IPS DF 6.9 (cell line): Measurements from ENCODE around the gene SLC2A10.

ENCODE experiments used
- DNase-seq: peaks from one replicate; pipeline ENCODE4 v3.0.0-alpha.2; 2013; ENCODE audit warnings: low read depth, low spot score
- H3K27ac ChIP-seq: one replicate; pipeline ENCODE4 v1.5.1; 2013; ENCODE audit warnings: low read length, control low read depth
- H3K27me3 ChIP-seq: 2 replicates; pipeline ENCODE4 v1.6.1; 2013; ENCODE audit warnings: mild to moderate bottlenecking, low read length; ENCODE audit not compliant: control insufficient read depth, insufficient read depth
- H3K36me3 ChIP-seq: 2 replicates; pipeline ENCODE4 v1.6.1; 2013; ENCODE audit warnings: low read length; ENCODE audit not compliant: control insufficient read depth, insufficient read depth
- H3K4me1 ChIP-seq: 2 replicates; pipeline ENCODE4 v1.6.1; 2013; ENCODE audit warnings: low read length; ENCODE audit not compliant: control insufficient read depth, insufficient read depth
- H3K4me3 ChIP-seq: 2 replicates; pipeline ENCODE4 v1.5.1; 2013; ENCODE audit warnings: mild to moderate bottlenecking, low read length
- H3K9me3 ChIP-seq: 2 replicates; pipeline ENCODE4 v1.6.1; 2013; ENCODE audit warnings: low read length, inconsistent platforms; ENCODE audit not compliant: control insufficient read depth, insufficient read depth
- WGBS: extraction: QIAGEN DNeasy Blood & Tissue Kit; methylation state at CpG from one replicate; pipeline ENCODE4 v1.1.7; 2013; ENCODE audit warnings: mixed read lengths, missing lambda C conversion rate; ENCODE audit not compliant: insufficient read length, insufficient coverage; 5-methylcytosine and 5-hydroxymethylcytosine counted together

SLC2A10 gene

GRCh38 chr20:46717818-46718541 lies 8.5 kb downstream of the SLC2A10 start:
- H3K4me3 ChIP-seq, result no peak overlapping the region
- DNase-seq, result no peak
- H3K27ac ChIP-seq, result no peak overlapping the region
- no peaks in the 10 kb centered on the region for H3K36me3 ChIP-seq
- 0 out of 2 replicates have a peak, but pooled peaks cover 1% of the 10 kb centered on the region for H3K4me1 ChIP-seq
- no CpG with 5 or more reads among the region's 9 CpGs for WGBS
- no peaks in the 10 kb centered on the region; the same call in 1 of the 2 replicates for H3K27me3 ChIP-seq
- H3K9me3 ChIP-seq, result no peaks in the 10 kb centered on the region

GRCh38 chr20:46720019-46720418 lies 10.6 kb downstream of the SLC2A10 start:
- DNase-seq, result no peak
- no peaks in the 10 kb centered on the region for H3K9me3 ChIP-seq
- H3K27me3 ChIP-seq, result no peaks in the 10 kb centered on the region; the same call in 1 of the 2 replicates
- H3K4me1 ChIP-seq, result no peaks in the 10 kb centered on the region
- no peak overlapping the region for H3K4me3 ChIP-seq
- no CpG with 5 or more reads among the region's 1 CpG for WGBS
- no peak overlapping the region for H3K27ac ChIP-seq
- H3K36me3 ChIP-seq, result no peaks in the 10 kb centered on the region

GRCh38 chr20:46720776-46721425 lies 11.5 kb downstream of the SLC2A10 start:
- Histone ChIP-seq H3K4me3 (no peak overlapping the region), H3K27ac (no peak overlapping the region), H3K27me3 (no peaks in the 10 kb centered on the region; the same call in 1 of the 2 replicates), H3K4me1 (no peaks in the 10 kb centered on the region), H3K36me3 (no peaks in the 10 kb centered on the region), H3K9me3 (no peaks in the 10 kb centered on the region)
- no peak for DNase-seq

- Histone ChIP-seq H3K27me3 (no peaks in the 10 kb centered on the region; the same call in 1 of the 2 replicates), H3K9me3 (no peaks in the 10 kb centered on the region), H3K4me1 (no peaks in the 10 kb centered on the region), H3K27ac (no peak overlapping the region), H3K36me3 (no peaks in the 10 kb centered on the region), H3K4me3 (no peak overlapping the region)
- no peak for DNase-seq
- WGBS, result no CpG with 5 or more reads among the region's 1 CpG
Observed at GRCh38 chr20:46721476-46721875, 12.0 kb downstream of the SLC2A10 start.

- Histone ChIP-seq H3K4me1 (no peaks in the 10 kb centered on the region), H3K9me3 (no peaks in the 10 kb centered on the region), H3K27me3 (no peaks in the 10 kb centered on the region; the same call in 1 of the 2 replicates), H3K4me3 (no peak overlapping the region), H3K36me3 (no peaks in the 10 kb centered on the region), H3K27ac (no peak overlapping the region)
- WGBS, result no CpG with 5 or more reads among the region's 2 CpGs
- DNase-seq, result no peak
Observed at GRCh38 chr20:46722450-46722849, 13.0 kb downstream of the SLC2A10 start.

- Histone ChIP-seq H3K36me3 (no peaks in the 10 kb centered on the region), H3K27me3 (no peaks in the 10 kb centered on the region; the same call in 1 of the 2 replicates), H3K4me1 (no peaks in the 10 kb centered on the region), H3K27ac (no peak overlapping the region), H3K4me3 (no peak overlapping the region), H3K9me3 (no peaks in the 10 kb centered on the region)
- WGBS, result no CpG with 5 or more reads among the region's 1 CpG
- no peak for DNase-seq
Observed at GRCh38 chr20:46723039-46723438, 13.6 kb downstream of the SLC2A10 start.

- Histone ChIP-seq H3K4me1 (no peaks in the 10 kb centered on the region), H3K27me3 (no peaks in the 10 kb centered on the region; the same call in 1 of the 2 replicates), H3K27ac (no peak overlapping the region), H3K9me3 (no peaks in the 10 kb centered on the region), H3K4me3 (no peak overlapping the region), H3K36me3 (no peaks in the 10 kb centered on the region)
- 100% methylated on average over 1 of the region's 1 CpG for WGBS
- no peak for DNase-seq
Observed at GRCh38 chr20:46724343-46724959, 15.0 kb downstream of the SLC2A10 start.

GRCh38 chr20:46725186-46726165 lies 16.0 kb downstream of the SLC2A10 start:
- Histone ChIP-seq H3K36me3 (no peaks in the 10 kb centered on the region), H3K4me3 (no peak overlapping the region), H3K9me3 (no peaks in the 10 kb centered on the region), H3K27me3 (no peaks in the 10 kb centered on the region), H3K27ac (no peak overlapping the region), H3K4me1 (no peaks in the 10 kb centered on the region)
- no CpG with 5 or more reads among the region's 27 CpGs for WGBS
- no peak for DNase-seq

- DNase-seq, result no peak
Observed at GRCh38 chr20:46731770-46732169, 22.3 kb downstream of the SLC2A10 start.

GRCh38 chr20:46735436-46735835 lies 26.0 kb downstream of the SLC2A10 start:
- Histone ChIP-seq H3K4me3 (no peak overlapping the region), H3K27ac (no peak overlapping the region), H3K9me3 (no peaks in the 10 kb centered on the region), H3K4me1 (no peaks in the 10 kb centered on the region), H3K27me3 (no peaks in the 10 kb centered on the region), H3K36me3 (no peaks in the 10 kb centered on the region)
- DNase-seq, result no peak
- no CpG with 5 or more reads among the region's 2 CpGs for WGBS

More at GRCh38 chr20:46731770-46732169, 22.3 kb downstream of the SLC2A10 start:
- WGBS, result no CpG with 5 or more reads among the region's 4 CpGs
- Histone ChIP-seq H3K4me3 (no peak overlapping the region), H3K36me3 (no peaks in the 10 kb centered on the region), H3K27me3 (no peaks in the 10 kb centered on the region), H3K27ac (no peak overlapping the region), H3K9me3 (no peaks in the 10 kb centered on the region), H3K4me1 (no peaks in the 10 kb centered on the region)
